ENCODE data around the gene AVPI1.
A peak's percentile ranks its signal among the peaks of the same experiment; 100 is the strongest.

Gene AVPI1

GRCh38 chr10:97707134-97707861 lies 20.3 kb upstream of the AVPI1 start:
- TF ChIP-seq OSR2 (tag by site-specific recombination; IDR thresholded peaks at IDR 0.05) (peak; percentile 40; the same call in 1 of the 2 replicates), FEZF1 (tag by site-specific recombination; IDR thresholded peaks at IDR 0.05) (no peak), GLIS1 (tag by site-specific recombination; IDR thresholded peaks at IDR 0.05) (peak; percentile 69; the same call in 1 of the 2 replicates), ZIC2 (tag by site-specific recombination; IDR thresholded peaks at IDR 0.05) (peak; percentile 32; the same call in 1 of the 2 replicates), RBAK (tag by site-specific recombination; IDR thresholded peaks at IDR 0.05) (no peak), ZBTB11 (tag by site-specific recombination; conservative IDR thresholded peaks at IDR 0.05; ENCODE audit: low read depth) (no peak)
- no peak overlapping the region for H3K27ac ChIP-seq (ENCODE audit: extremely low read depth, low read depth, low read length)
- no peaks in the 10 kb centered on the region for H3K4me1 ChIP-seq (ENCODE audit: control insufficient read depth, insufficient read depth, low read length)
- POLR2A ChIA-PET = no interaction called here
- no peak overlapping the region for H3K4me3 ChIP-seq (ENCODE audit: low read depth, low read length)
- no peaks in the 10 kb centered on the region for H3K36me3 ChIP-seq (ENCODE audit: control insufficient read depth in 2 of 2, insufficient read depth in 1 of 2, low read length in 2 of 2)
- H3K9me3 ChIP-seq (ENCODE audit: control insufficient read depth, insufficient read depth, low read depth, low read length) = no peaks in the 10 kb centered on the region
- CTCF ChIA-PET = interaction anchor here (1.4 to 20.4 kb wide), 3 partner anchors 22 to 31 kb away, joined by 7 to 487 read pairs (median 67); partner anchors contain the start of gene ZFYVE27

DNA sequence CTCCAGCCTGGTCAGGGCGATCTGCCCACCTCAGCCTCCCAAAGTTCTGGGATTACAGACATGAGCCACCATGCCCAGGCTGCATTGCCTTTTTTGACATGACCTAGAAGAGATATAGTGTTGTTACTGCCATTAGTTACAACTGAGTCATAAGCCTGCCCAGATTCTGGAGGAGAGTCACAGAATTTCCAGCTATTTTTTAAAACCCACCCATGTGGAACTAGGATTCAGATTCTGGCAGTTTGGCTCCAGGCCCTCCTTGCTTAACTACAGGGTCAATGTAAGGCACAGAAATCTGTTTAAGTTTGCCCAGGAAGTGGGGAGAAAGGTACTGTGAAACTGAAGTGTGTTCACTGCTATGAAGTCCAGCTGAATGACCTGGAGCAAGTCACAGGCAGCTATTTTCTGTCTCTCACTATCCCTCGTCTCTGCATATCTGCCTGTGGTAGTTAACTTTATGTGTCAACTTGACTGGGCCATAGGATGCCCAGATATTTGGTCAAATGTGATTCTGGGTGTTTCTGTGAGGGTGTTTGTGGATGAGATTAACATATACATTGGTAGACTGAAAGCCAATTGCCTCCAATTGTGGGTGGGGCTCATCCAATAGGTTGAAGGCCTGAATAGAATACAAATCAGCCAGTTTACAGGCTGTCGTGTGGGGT lies 18.1 kb upstream of the AVPI1 start:
- CTCF ChIA-PET = interaction anchor here (0.6 to 20.4 kb wide), 9 partner anchors 8 to 341 kb away, joined by 3 to 487 read pairs (median 6); partner anchors contain the start of genes AVPI1, MARVELD1 and ZFYVE27

DNA sequence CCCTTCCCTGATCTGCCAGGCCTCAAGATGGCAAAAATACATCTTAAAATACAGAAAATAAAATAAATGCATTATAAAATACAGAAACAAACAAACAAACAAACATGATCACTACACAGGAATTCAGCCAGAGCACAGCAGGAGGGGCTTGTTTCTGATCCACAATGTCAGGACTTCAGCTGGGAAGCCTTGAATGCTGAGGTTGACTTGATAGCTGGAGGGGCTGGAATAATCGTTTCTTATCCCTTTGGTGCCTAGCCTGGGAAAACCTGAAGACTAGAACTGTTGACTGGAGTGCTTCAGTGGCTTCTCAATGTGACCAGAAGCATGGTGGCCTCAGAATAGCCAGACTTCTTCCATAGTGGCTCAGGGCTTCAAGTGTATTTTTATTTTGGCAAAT lies 17.3 kb upstream of the AVPI1 start:
- Histone ChIP-seq H3K4me3 (ENCODE audit: low read depth, low read length) (no peak overlapping the region), H3K27ac (ENCODE audit: extremely low read depth, low read depth, low read length) (no peak overlapping the region), H3K9me3 (ENCODE audit: control insufficient read depth, insufficient read depth, low read depth, low read length) (no peaks in the 10 kb centered on the region), H3K36me3 (ENCODE audit: control insufficient read depth in 2 of 2, insufficient read depth in 1 of 2, low read length in 2 of 2) (no peaks in the 10 kb centered on the region), H3K4me1 (ENCODE audit: control insufficient read depth, insufficient read depth, low read length) (no peaks in the 10 kb centered on the region)
- ChIA-PET POLR2A (interaction anchor here (0.9 kb wide), 1 partner anchor 9 kb away, joined by 3 read pairs; the partner anchor contains the start of gene MARVELD1), CTCF (interaction anchor here (0.6 to 20.4 kb wide), 9 partner anchors 9 to 341 kb away, joined by 3 to 487 read pairs (median 34); partner anchors contain the start of genes AVPI1 and ZFYVE27)
- TF ChIP-seq ZBTB1 (tag by site-specific recombination; IDR thresholded peaks at IDR 0.05) = no peak
- TF ChIP-seq ZNF292 (tag by site-specific recombination; IDR thresholded peaks at IDR 0.05; ENCODE audit: borderline replicate concordance, low read depth) = no peak
- no peak for TF ChIP-seq ZNF600 (tag by site-specific recombination; IDR thresholded peaks at IDR 0.05)
- TF ChIP-seq, protein P1, sequence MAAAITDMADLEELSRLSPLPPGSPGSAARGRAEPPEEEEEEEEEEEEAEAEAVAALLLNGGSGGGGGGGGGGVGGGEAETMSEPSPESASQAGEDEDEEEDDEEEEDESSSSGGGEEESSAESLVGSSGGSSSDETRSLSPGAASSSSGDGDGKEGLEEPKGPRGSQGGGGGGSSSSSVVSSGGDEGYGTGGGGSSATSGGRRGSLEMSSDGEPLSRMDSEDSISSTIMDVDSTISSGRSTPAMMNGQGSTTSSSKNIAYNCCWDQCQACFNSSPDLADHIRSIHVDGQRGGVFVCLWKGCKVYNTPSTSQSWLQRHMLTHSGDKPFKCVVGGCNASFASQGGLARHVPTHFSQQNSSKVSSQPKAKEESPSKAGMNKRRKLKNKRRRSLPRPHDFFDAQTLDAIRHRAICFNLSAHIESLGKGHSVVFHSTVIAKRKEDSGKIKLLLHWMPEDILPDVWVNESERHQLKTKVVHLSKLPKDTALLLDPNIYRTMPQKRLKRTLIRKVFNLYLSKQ (tag by site-specific recombination; IDR thresholded peaks at IDR 0.05; ENCODE audit: borderline replicate concordance) = no peak
- TF ChIP-seq MYNN (tag by site-specific recombination; IDR thresholded peaks at IDR 0.05; ENCODE audit: borderline replicate concordance) = no peak
- no peak for TF ChIP-seq ZNF350 (tag by site-specific recombination; IDR thresholded peaks at IDR 0.05)
- no peak for TF ChIP-seq ZNF133 (tag by site-specific recombination; IDR thresholded peaks at IDR 0.05)
- TF ChIP-seq, protein P2, sequence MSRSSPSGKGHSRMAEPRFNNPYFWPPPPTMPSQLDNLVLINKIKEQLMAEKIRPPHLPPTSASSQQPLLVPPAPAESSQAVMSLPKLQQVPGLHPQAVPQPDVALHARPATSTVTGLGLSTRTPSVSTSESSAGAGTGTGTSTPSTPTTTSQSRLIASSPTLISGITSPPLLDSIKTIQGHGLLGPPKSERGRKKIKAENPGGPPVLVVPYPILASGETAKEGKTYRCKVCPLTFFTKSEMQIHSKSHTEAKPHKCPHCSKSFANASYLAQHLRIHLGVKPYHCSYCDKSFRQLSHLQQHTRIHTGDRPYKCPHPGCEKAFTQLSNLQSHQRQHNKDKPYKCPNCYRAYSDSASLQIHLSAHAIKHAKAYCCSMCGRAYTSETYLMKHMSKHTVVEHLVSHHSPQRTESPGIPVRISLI (tag by site-specific recombination; IDR thresholded peaks at IDR 0.05) = no peak
- no peak for TF ChIP-seq ZXDB (tag by site-specific recombination; IDR thresholded peaks at IDR 0.05)
- TF ChIP-seq ZNF266 (tag by site-specific recombination; IDR thresholded peaks at IDR 0.05; ENCODE audit: low read depth) = no peak
- TF ChIP-seq SP2 (tag by site-specific recombination; IDR thresholded peaks at IDR 0.05) = no peak
- no peak for TF ChIP-seq OVOL3 (tag by site-specific recombination; IDR thresholded peaks at IDR 0.05)
- no peak for TF ChIP-seq ZSCAN16 (tag by site-specific recombination; IDR thresholded peaks at IDR 0.05)
- TF ChIP-seq, protein P3, sequence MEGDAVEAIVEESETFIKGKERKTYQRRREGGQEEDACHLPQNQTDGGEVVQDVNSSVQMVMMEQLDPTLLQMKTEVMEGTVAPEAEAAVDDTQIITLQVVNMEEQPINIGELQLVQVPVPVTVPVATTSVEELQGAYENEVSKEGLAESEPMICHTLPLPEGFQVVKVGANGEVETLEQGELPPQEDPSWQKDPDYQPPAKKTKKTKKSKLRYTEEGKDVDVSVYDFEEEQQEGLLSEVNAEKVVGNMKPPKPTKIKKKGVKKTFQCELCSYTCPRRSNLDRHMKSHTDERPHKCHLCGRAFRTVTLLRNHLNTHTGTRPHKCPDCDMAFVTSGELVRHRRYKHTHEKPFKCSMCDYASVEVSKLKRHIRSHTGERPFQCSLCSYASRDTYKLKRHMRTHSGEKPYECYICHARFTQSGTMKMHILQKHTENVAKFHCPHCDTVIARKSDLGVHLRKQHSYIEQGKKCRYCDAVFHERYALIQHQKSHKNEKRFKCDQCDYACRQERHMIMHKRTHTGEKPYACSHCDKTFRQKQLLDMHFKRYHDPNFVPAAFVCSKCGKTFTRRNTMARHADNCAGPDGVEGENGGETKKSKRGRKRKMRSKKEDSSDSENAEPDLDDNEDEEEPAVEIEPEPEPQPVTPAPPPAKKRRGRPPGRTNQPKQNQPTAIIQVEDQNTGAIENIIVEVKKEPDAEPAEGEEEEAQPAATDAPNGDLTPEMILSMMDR (tag by site-specific recombination; IDR thresholded peaks at IDR 0.05) = no peak

More for the DNA sequence above, 18.1 kb upstream of the AVPI1 start:
- POLR2A ChIA-PET = interaction anchor here (0.9 kb wide), 1 partner anchor 8 kb away, joined by 3 read pairs; the partner anchor contains the start of gene MARVELD1
- no peak overlapping the region for H3K27ac ChIP-seq (ENCODE audit: extremely low read depth, low read depth, low read length)
- H3K36me3 ChIP-seq (ENCODE audit: control insufficient read depth in 2 of 2, insufficient read depth in 1 of 2, low read length in 2 of 2) = no peaks in the 10 kb centered on the region
- H3K9me3 ChIP-seq (ENCODE audit: control insufficient read depth, insufficient read depth, low read depth, low read length) = no peaks in the 10 kb centered on the region
- TF ChIP-seq ZNF423 (tag by site-specific recombination; IDR thresholded peaks at IDR 0.05) = no peak
- TF ChIP-seq ZNF747 (tag by site-specific recombination; IDR thresholded peaks at IDR 0.05) = no peak
- peak; percentile 93 for TF ChIP-seq ZNF416 (tag by site-specific recombination; IDR thresholded peaks at IDR 0.05)
- TF ChIP-seq ZNF16 (tag by site-specific recombination; IDR thresholded peaks at IDR 0.05; ENCODE audit: low read depth) = no peak
- H3K4me1 ChIP-seq (ENCODE audit: control insufficient read depth, insufficient read depth, low read length) = no peaks in the 10 kb centered on the region
- no peak overlapping the region for H3K4me3 ChIP-seq (ENCODE audit: low read depth, low read length)

All from HEK293 (cell line).